HG02870 (cell line): ENCODE results near the gene SLC39A7.

Experiments used
- ATAC-seq: cut with Tn5 transposase; IDR thresholded peaks from one replicate; pipeline ENCODE4 v1.9.1; 2021; ENCODE audit warnings: mild to moderate bottlenecking, moderate library complexity; ENCODE audit not compliant: unreplicated experiment

The SLC39A7 gene

GRCh38 chr6:33189625-33190448 lies 10.8 kb upstream of the SLC39A7 start:
- ATAC-seq = no peak

DNA sequence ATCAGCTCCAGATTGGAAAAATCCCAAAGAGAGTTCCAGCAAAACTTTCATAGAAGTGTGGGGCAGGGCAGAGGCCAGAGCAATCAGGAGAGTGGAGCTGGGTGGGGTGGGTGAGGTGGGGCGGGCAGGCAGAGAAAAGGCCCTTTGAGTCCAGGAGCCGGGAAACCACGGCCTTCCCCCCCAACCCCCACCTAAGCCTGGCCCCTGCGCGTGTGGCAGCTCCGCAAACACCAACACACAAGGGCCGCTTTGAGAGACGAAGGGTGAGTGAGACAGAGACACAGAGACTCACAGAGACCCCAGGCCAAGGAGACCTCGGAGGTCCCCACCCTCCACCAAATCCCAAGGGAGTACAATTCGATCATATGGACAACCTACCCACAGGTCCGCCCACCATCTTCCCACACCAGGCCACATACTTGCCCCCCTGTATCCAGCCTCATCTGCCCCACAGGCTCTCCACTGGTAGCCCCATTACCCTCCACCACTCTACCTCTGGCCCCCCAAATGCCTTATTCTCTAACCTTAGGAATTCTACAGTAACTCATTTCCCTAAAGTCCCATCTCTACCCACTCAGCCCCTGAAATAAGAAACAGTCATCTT lies 10.1 kb upstream of the SLC39A7 start:
- no peak for ATAC-seq

GRCh38 chr6:33191383-33192104 lies 9.1 kb upstream of the SLC39A7 start:
- no peak for ATAC-seq

DNA sequence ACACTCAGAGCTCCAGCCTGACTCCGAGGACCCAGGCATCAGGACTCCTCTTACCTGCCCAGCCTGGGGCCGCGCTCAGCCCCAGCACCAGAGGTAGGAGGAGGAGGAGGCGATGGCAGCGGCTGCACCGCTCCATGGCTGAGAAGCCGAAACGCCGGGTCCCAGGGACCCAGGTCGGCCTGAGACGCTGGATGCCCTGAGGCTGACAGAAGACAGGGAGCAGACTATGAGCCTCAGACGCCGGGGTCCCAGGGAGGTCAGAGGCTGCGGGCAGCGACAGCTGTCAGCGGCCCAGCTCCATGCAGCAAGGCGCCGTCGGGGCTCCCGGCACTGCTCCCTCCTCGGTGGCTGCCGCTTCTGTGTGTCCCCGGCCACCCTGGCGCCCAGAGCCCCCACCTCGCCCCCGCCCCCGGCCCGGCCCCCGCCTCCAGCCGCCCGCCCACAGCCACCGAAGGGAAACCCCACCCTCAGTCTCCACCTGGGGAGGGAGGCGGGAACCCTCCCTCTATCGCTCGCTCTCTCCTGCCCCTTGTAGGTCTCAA lies 8.5 kb upstream of the SLC39A7 start, which contains the start of gene COL11A2:
Gene COL11A2 (minus strand): TSS at position 363 of the 542 bp plus-strand sequence. CDS start 227 bp downstream, at position 136.
- ATAC-seq = no peak

GRCh38 chr6:33192671-33193602 lies 7.7 kb upstream of the SLC39A7 start:
- ATAC-seq = no peak

GRCh38 chr6:33193619-33194018 lies 7.0 kb upstream of the SLC39A7 start:
- no peak for ATAC-seq

GRCh38 chr6:33194431-33194979 lies 6.2 kb upstream of the SLC39A7 start:
- ATAC-seq = no peak

GRCh38 chr6:33195304-33196165 lies 5.1 kb upstream of the SLC39A7 start:
- no peak for ATAC-seq

DNA sequence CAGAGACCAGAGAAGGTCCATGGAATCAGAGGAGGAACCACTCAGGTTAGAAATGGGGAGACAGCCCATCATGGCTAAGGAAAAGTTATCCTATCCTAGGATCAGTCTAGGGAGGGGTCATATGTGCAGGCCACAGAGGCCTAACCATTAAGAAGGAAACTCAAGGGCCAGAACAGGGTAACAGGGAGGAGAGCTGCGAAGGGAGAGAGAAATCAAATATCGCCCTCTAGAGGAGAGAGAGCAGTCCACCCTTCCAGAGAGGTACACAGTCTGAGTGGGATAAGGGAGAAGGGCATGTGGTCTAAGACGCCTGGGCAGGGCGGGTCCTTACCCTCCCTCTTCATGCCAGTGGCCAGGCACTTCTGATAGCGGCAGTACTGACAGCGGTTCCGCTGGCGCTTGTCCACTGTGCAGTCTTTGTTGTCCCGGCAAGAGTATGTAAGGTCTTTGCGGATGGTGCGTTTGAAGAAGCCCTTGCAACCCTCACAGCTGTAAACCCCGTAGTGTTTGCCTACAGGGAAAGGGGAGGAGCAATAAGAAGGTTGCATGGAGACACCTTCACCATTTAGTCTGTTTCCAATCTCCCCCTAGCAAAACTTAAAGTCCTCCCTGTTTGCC lies 3.1 kb upstream of the SLC39A7 start:
- no peak for ATAC-seq

DNA sequence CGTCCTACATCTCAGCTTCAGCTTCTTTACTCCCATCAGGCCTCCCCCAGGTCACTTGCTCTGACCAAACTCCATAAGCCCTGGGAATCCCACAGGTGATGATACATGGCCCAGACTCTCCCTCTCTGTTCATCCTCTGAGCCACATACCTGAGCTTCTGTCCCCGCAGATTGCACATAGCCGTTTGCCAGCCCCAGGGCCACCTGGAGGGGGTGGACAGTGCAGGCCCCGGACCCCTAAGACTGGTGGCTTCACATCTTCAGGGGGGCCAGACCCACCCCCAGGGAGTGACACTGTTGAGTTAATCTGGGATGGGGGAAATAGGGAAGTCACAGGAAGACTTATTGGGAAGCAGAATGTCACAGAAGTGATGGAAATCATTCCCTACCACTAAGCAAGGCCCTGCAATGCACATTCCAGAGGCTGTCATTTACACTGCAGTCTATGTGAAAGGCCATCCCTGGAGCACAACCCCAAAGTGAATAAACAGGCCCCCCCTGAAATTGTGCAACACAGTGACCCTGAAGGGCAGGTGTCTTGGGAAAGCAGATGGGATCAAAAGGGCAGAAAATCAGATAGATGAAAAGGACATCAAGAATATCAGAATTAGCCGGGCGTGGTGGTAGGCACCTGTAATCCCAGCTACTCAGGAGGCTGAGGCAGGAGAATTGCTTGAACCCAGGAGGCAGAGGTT lies 2.4 kb upstream of the SLC39A7 start:
- ATAC-seq = no peak

- no peak for ATAC-seq
These were observed 1.7 kb upstream of the SLC39A7 start for GRCh38 chr6:33198853-33199436.

DNA sequence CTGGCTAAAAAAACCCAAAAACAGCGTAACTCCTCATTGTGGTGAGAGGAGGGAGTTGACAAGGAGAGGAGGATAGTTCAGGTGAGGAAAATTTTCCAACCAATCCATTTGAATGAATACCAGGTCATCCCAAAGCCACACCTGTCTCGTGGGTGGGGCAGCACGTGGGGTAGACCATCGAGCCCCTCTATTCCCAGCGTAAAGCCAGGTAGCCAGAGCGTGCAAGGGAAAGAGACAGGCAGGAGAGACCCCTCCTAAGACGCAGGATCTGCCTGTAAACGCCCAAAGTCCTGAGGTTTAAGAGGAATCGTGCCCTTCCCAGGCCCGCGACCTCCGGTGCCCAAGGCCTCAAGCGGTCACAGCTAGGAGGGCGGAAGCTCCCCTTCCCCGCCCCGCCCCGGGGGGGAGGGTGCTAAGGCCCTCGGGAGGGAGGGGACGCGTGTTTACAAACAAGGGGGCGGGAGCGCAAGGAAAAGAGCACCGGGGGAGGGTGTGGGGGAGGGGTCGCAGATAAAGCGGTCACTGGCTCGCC lies 914 bp upstream of the SLC39A7 start:
- peak; percentile 32 for ATAC-seq

DNA sequence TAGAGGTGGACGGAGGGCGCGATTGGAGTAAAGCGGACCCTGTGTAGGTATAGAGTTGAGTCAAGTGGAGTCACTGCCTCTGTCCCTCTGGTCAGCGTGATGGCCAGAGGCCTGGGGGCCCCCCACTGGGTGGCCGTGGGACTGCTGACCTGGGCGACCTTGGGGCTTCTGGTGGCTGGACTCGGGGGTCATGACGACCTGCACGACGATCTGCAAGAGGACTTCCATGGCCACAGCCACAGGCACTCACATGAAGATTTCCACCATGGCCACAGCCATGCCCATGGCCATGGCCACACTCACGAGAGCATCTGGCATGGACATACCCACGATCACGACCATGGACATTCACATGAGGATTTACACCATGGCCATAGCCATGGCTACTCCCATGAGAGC lies 479 bp downstream of the SLC39A7 start:
- no peak for ATAC-seq

DNA sequence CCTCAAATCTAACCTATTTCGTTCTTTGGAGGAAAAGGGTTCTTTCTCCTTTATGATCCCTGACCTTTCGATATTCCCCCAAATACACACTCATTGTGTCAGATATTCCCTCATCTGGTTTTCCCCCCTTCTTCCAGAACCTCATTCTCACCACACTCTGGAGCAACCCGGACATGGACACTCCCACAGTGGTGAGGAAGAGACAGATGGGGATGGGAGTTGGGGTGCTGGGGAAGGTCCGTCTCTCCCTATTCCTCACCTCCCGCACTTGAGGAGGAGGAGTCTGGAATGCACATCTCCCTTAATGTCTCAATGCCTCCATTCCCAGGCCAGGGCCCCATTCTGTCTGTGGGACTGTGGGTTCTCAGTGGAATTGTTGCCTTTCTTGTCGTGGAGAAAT lies 1.3 kb downstream of the SLC39A7 start:
- no peak for ATAC-seq

DNA sequence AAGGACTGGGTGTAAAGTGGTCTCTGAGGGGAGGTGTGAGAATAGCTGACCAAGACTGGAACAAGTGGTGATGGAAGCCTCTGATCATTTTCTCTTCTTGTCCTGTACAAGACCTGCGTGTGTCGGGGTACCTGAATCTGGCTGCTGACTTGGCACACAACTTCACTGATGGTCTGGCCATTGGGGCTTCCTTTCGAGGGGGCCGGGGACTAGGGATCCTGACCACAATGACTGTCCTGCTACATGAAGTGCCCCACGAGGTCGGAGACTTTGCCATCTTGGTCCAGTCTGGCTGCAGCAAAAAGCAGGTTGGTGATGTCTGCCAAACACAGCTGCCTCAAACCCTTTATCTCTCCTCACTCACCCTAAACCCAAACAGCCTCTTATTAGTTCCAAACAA lies 2.1 kb downstream of the SLC39A7 start:
- ATAC-seq = no peak

- no peak for ATAC-seq
These were observed 2.9 kb downstream of the SLC39A7 start for GRCh38 chr6:33203443-33204164.

- ATAC-seq = no peak
These were observed 3.4 kb downstream of the SLC39A7 start for GRCh38 chr6:33204165-33204414.
